ENCODE data around the gene FAM8A1. TPM values are rescaled to one million over a fixed set of nuclear protein-coding genes. Genes with fewer than 3 reads are reported as not detected.
"Not testable (repeated sequence)": the region's sequence is repeated elsewhere in the genome, so short reads cannot be mapped to it uniquely, and the experiment has no call there.

Gene FAM8A1, protein sequence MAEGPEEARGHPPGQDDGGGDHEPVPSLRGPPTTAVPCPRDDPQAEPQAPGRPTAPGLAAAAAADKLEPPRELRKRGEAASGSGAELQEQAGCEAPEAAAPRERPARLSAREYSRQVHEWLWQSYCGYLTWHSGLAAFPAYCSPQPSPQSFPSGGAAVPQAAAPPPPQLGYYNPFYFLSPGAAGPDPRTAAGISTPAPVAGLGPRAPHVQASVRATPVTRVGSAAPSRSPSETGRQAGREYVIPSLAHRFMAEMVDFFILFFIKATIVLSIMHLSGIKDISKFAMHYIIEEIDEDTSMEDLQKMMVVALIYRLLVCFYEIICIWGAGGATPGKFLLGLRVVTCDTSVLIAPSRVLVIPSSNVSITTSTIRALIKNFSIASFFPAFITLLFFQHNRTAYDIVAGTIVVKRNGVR
- 26.2 and 27.8 TPM in 2 replicates for total RNA-seq (2014; rRNA removed; shearing (Covaris generic))
- polyA plus RNA-seq (2015; cell fraction: cytosol; rRNA removed) = 19.4 and 26.0 TPM in 2 replicates
- polyA plus RNA-seq (2015; cell fraction: nucleus; rRNA removed) = 31.4 and 35.9 TPM in 2 replicates

DNA sequence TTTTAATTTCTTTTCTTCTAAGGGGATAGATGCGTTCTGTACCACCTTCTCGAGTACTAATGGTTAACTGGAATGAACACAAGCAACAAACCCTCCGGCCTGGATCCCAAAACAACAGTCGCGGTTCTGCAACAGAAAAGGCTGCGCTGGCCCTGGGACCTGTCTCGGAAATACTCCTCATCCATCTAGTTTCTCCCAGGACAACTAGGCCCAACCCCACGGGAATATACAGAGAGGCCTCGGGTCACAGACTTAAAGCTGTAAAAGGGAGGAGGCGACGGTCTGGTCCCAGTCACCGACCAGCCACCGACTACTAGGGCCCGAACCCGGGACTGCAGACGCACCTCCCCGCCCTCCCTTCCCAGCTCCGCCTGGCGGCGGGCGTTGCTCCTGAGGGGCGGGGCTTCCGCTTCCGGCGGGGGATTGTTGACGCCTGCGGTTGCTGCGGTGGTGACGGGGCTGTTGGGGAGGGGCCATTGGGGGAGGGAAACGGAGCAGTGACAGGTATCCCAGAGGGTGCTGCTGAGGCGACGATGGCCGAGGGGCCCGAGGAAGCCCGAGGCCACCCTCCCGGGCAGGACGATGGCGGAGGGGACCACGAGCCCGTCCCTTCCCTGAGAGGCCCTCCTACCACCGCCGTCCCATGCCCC lies at the start of gene FAM8A1:
TSS of gene FAM8A1 (plus strand) at position 426 of the 650 bp plus-strand sequence. CDS start at position 534, 108 bp downstream.
- in situ Hi-C loops (cut with HindIII; ENCODE audit: low pct_unique_long_range_greater_than_20kb, low sequenced_read_pairs) = no loop called here
- DNase-seq (ENCODE audit: low read depth, low spot score) = peak; percentile 95

GRCh38 chr6:17551383-17551958 lies 48.6 kb upstream of the FAM8A1 start:
- no peak for DNase-seq (ENCODE audit: low read depth, low spot score)
- in situ Hi-C loops (cut with HindIII; ENCODE audit: low pct_unique_long_range_greater_than_20kb, low sequenced_read_pairs) = no loop called here

GRCh38 chr6:17552861-17553260 lies 47.2 kb upstream of the FAM8A1 start:
- in situ Hi-C loops (cut with HindIII; ENCODE audit: low pct_unique_long_range_greater_than_20kb, low sequenced_read_pairs) = no loop called here
- DNase-seq (ENCODE audit: low read depth, low spot score) = no peak

- in situ Hi-C loops (cut with HindIII; ENCODE audit: low pct_unique_long_range_greater_than_20kb, low sequenced_read_pairs) = no loop called here
- DNase-seq (ENCODE audit: low read depth, low spot score) = peak; percentile 49
Measured at GRCh38 chr6:17556014-17556413, 44.1 kb upstream of the FAM8A1 start.

DNA sequence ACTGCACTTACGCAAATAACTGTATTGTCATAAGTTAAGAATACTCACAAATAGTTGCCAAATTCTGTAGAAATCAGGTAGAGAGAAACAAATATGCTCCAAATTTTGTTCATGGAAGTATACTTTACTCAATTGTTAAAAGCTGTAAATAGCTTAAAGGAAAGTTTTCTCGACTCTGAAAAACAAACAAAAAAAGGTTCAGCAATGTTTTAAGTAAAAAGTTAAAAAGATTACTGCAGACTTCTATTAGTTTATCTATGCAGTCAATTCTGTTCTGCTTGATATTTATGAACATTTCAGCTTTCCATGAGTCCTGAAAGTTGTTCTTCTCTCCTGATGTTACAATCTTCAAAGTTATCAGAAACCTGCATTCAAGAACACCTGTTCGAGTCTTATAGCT lies 37.5 kb upstream of the FAM8A1 start:
- no peak for DNase-seq (ENCODE audit: low read depth, low spot score)
- in situ Hi-C loops (cut with HindIII; ENCODE audit: low pct_unique_long_range_greater_than_20kb, low sequenced_read_pairs) = no loop called here

DNA sequence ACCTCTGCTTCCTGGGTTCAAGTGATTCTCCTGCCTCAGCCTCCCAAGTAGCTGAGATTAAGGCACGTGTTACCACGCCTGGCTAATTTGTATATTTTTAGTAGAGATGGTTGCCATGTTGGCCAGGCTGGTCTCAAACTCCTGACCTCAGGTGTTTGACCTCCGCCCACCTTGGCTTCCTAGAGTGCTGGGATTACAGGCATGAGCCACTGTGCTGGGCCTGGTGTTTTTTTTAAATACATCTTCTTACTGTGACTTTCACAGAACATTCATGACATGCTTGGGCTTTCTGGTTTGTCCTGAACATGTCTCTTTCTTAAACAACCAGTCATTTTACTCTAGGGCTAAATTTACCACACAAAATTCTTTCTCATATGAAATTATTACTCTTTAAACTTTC lies 34.7 kb upstream of the FAM8A1 start:
- in situ Hi-C loops (cut with HindIII; ENCODE audit: low pct_unique_long_range_greater_than_20kb, low sequenced_read_pairs) = no loop called here
- DNase-seq (ENCODE audit: low read depth, low spot score) = no peak

DNA sequence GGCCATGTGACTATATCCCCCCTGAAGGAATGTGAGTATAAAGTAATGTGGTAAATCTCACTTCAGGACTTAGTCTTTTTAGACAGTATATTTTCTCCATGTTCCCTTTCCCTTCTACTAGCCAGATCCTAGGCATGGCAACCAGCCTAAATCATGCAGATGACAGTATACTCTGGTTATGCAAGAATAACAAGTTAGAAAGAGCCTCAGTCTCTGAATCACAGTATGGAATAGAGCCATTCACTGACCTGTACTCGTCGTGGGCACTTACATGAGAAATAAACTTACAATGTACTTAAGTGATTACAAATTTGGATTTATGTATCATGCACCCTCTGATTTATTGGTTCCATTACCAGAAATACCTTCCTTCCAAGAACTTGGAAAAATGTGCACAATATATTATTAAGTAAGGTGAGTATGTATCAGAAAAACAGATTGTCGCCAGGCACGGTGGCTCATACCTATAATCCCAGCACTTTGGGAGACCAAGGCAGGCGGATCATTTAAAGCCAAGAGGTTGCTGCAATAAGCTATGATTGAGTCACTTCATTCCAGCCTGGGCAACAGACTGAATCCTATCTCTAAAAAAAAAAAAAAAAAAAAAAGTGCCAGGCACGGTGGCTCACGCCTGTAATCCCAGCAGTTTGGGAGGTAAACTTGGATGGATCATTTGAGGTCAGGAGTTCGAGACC lies 25.1 kb upstream of the FAM8A1 start:
- in situ Hi-C loops (cut with HindIII; ENCODE audit: low pct_unique_long_range_greater_than_20kb, low sequenced_read_pairs) = no loop called here
- no peak for DNase-seq (ENCODE audit: low read depth, low spot score)

DNA sequence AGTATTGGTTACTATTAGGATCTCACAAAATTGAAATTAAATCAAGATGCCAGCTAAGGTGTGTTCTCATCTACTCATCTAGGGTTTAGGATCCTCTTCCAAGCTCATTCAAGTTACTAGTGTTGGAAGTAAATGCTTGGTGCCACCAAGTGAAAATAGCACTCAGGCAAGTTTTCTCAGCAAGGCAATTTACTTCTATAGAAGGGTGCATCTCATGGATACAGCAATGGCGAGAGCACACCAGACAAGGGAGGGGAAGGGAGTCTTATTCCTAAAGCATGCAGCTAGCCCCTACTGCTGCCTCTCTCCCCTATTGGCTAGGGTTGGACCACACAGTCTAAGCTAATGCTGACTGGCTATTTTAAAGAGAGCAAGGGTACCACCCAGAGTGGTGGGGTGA lies 23.0 kb upstream of the FAM8A1 start:
- no peak for DNase-seq (ENCODE audit: low read depth, low spot score)
- in situ Hi-C loops (cut with HindIII; ENCODE audit: low pct_unique_long_range_greater_than_20kb, low sequenced_read_pairs) = no loop called here

DNA sequence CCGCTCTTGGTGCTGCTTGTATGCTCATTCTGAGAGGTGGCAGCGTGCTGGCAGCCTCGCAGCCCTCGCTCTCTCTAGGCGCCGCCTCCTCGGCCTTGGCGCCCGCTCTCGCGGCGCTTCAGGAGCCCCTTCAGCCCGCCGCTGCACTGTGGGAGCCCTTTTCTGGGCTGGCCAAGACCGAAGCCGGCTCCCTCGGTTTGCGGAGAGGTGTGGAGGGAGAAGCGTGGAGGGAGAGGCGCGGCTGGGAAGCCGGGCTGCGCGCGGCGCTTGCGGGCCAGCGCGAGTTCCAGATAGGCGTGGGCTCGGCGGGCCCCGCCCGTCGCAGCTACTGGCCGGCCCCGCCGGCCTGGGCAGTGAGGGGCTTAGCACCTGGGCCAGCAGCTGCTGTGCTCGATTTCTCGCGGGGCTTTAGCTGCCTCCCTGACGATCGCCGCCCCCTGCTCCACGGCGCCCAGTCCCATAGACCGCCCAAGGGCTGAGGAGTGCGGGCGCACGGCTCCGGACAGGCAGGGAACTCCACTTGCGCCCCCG lies 19.5 kb upstream of the FAM8A1 start:
- DNase-seq (ENCODE audit: low read depth, low spot score) = peak; percentile 58
- in situ Hi-C loops (cut with HindIII; ENCODE audit: low pct_unique_long_range_greater_than_20kb, low sequenced_read_pairs) = no loop called here

GRCh38 chr6:17581282-17581681 lies 18.8 kb upstream of the FAM8A1 start:
- DNase-seq (ENCODE audit: low read depth, low spot score); in situ Hi-C loops (cut with HindIII; ENCODE audit: low pct_unique_long_range_greater_than_20kb, low sequenced_read_pairs): not testable (repeated sequence)

DNA sequence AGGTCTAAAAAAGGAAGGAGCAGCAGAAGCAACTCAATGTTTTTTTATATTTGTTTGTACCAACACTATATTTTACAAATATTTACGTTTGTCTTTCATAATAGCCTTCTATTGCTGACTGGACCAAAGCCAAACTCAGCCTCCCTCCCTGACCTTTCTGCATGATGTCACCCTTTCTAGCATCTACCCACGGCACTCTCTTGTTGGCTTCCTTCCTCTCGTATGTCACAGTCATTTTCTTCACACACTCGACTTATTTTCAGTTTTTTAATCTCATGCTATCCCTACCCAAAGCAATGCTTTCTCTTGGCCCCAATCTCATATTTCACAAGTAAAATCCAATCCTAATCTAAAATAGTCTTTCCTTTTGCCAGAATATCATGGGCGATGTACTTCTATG lies 16.3 kb upstream of the FAM8A1 start:
- DNase-seq (ENCODE audit: low read depth, low spot score) = no peak
- in situ Hi-C loops (cut with HindIII; ENCODE audit: low pct_unique_long_range_greater_than_20kb, low sequenced_read_pairs) = no loop called here

DNA sequence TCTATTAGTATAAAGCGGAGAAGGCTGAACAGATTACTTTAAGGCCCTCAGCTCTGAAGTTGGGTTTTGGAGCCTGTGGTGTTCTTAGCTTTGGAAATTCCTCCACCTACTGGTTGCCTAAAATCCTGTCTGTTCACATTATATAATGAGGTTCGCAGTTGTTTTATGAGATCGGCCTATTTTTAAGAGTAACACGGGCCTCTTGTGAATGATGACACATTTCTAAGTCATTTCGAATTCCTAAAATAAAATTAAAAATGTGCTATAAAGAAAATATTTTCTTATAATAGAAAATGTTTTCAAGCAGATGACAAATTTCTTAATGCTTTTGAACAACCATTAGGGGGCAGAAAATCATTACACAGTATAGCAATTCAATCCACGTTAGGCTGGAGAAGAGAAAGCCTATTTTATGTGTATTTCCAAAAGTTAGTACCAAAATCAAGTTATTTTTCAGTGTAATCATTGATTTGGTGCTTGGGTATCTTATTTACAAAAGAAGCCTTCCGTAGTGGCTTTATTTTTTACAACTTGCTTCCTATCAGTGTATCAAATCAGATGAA lies 15.8 kb upstream of the FAM8A1 start:
- in situ Hi-C loops (cut with HindIII; ENCODE audit: low pct_unique_long_range_greater_than_20kb, low sequenced_read_pairs) = no loop called here
- peak; percentile 90 for DNase-seq (ENCODE audit: low read depth, low spot score)

DNA sequence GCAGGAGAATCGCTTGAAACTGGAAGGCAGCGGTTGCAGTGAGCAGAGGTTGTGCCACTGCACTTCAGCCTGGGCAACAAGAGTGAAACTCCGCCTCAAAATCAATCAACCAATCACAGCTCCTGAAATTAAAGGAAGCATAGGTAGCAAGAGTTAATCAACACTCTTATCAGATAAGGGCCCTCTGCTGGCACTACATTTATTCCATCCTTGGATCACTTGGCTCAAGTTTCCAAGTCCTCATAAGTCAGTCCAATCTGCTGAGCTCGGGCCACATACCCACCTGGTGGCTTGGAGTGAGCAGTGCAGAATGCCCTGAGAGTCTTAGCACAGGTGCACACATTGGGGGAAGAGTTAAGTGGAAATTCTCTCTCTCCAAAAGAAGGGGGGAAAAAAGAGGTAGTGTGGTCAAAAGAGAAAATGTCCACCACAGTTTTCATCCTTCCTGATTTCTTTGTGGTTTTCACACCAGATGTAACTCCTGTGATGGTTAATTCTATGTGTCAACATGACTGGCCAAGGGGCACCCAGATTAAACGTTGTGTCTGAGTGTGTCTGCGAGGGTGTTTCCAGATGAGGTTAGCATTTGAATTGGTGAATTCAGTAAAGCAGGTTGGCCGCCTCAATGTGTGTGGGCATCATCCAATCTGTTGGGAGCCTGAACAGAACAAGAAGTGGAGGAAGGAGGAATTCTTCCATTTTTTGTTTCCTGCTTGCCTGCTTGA lies 14.2 kb upstream of the FAM8A1 start:
- DNase-seq (ENCODE audit: low read depth, low spot score) = peak; percentile 75
- in situ Hi-C loops (cut with HindIII; ENCODE audit: low pct_unique_long_range_greater_than_20kb, low sequenced_read_pairs) = no loop called here

GRCh38 chr6:17586623-17587022 lies 13.5 kb upstream of the FAM8A1 start:
- DNase-seq (ENCODE audit: low read depth, low spot score); in situ Hi-C loops (cut with HindIII; ENCODE audit: low pct_unique_long_range_greater_than_20kb, low sequenced_read_pairs): not testable (repeated sequence)

DNA sequence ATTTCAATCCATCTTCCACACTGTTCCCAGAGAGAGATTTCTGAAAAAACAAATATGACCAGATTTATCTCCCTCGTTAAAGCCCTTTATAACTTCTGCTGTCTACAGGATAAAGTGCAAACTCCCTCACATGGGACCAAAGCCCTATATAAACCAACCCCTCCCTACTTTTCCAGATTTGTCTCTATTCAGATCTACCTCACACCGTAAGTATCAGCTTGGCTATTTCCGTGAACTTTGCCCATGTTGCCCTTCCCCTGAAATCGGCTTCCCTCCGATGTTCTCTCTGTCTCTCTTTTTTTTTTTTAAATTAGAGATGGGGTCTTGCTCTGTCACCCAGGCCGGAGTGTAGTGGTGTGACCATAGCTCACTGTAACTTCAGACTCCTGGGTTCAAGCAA lies 12.1 kb upstream of the FAM8A1 start:
- no peak for DNase-seq (ENCODE audit: low read depth, low spot score)
- in situ Hi-C loops (cut with HindIII; ENCODE audit: low pct_unique_long_range_greater_than_20kb, low sequenced_read_pairs) = no loop called here

DNA sequence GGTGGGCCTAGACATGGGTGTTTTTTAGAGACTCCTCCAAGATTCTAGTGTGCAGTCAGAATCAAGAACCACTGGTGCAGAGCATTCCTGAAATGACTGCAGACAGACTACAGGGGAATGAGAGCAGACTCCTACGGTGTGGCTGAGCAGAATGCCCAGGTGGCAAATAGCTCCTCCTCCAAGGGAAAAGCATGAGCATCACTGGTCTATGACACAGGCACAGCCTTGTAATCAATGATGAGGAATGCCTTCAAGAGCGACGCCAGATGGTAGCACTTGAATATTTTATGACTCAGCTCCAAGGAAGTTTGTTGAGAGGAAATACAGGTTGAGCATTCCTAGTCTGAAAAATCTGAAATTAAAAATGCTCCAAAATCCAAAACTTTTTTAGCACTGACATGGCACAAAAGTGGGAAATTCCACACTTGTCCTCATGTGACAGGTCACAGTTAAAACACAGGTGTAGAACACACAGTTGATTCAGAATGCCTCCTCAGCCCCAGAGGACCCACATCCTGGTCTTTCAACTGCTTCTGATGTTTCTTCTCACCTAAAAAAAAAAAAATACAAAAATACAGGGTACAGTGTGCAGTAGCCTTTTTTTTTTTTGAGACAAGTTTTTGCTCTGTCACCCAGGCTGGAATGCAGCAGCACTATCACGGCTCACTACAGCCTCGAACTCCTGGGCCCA lies 10.6 kb upstream of the FAM8A1 start:
- in situ Hi-C loops (cut with HindIII; ENCODE audit: low pct_unique_long_range_greater_than_20kb, low sequenced_read_pairs) = no loop called here
- peak; percentile 52 for DNase-seq (ENCODE audit: low read depth, low spot score)

Measured in SK-MEL-5 (cell line).